GM23338 (cell line): ENCODE data around the gene CST3. TPM values are rescaled to one million over a fixed set of nuclear protein-coding genes. Genes with fewer than 3 reads are reported as not detected.
"Not testable (repeated sequence)": the region's sequence is repeated elsewhere in the genome, so short reads cannot be mapped to it uniquely, and the experiment has no call there.

Source experiments
- ATAC-seq: fragments of 200-7000 bp; cut with Tn5 transposase; 3 replicates; pipeline ENCODE4 v1.9.1; 2020
- DNase-seq: peaks from one replicate; pipeline ENCODE4 v3.0.0-alpha.2; 2015; ENCODE audit warnings: low spot score
- H2AFZ ChIP-seq: fragments of 200-600 bp; sonication (generic); 2 replicates; pipeline ENCODE4 v1.8.0; 2016; ENCODE audit warnings: antibody characterized with exemption, mild to moderate bottlenecking, moderate library complexity
- H3F3A ChIP-seq: fragments of 200-600 bp; sonication (generic); replicated peaks from 2 replicates; pipeline ENCODE4 v1.8.0; 2017; ENCODE audit warnings: antibody characterized with exemption, mixed run types, low read depth
- H3K27ac ChIP-seq: fragments of 200-600 bp; sonication (generic); 2 replicates; pipeline ENCODE4 v1.6.1; 2016; ENCODE audit warnings: low read depth
- H3K27me3 ChIP-seq: fragments of 200-600 bp; sonication (generic); 2 replicates; pipeline ENCODE4 v1.8.0; 2016; ENCODE audit warnings: mild to moderate bottlenecking, mixed run types, moderate library complexity; ENCODE audit not compliant: insufficient read depth
- H3K36me3 ChIP-seq: fragments of 200-600 bp; sonication (generic); 2 replicates; pipeline ENCODE4 v1.8.0; 2016; ENCODE audit warnings: mild to moderate bottlenecking; ENCODE audit not compliant: insufficient read depth
- H3K4me1 ChIP-seq: fragments of 200-600 bp; sonication (generic); 2 replicates; pipeline ENCODE4 v1.8.0; 2016; ENCODE audit warnings: mild to moderate bottlenecking, moderate library complexity; ENCODE audit not compliant: insufficient read depth
- H3K4me2 ChIP-seq: fragments of 200-600 bp; sonication (generic); 2 replicates; pipeline ENCODE4 v1.7.1; 2017; ENCODE audit warnings: mixed run types
- H3K4me3 ChIP-seq: fragments of 200-600 bp; sonication (generic); 2 replicates; pipeline ENCODE4 v1.6.1; 2016; ENCODE audit warnings: mixed run types
- H3K79me2 ChIP-seq: fragments of 200-600 bp; sonication (generic); replicated peaks from 2 replicates; pipeline ENCODE4 v1.8.0; 2017; ENCODE audit warnings: mild to moderate bottlenecking; ENCODE audit not compliant: insufficient read depth
- H3K9me2 ChIP-seq: fragments of 200-600 bp; sonication (generic); 2 replicates; pipeline ENCODE4 v1.8.0; 2017; ENCODE audit not compliant: insufficient read depth
- H4K20me1 ChIP-seq: fragments of 200-600 bp; sonication (generic); replicated peaks from 2 replicates; pipeline ENCODE4 v1.8.0; 2017; ENCODE audit warnings: mild to moderate bottlenecking; ENCODE audit not compliant: insufficient read depth
- H3K27ac Mint-ChIP-seq: 2 replicates; pipeline ENCODE4 v1.8.0; 2020; ENCODE audit warnings: inconsistent platforms, mild to moderate bottlenecking, moderate library complexity, mixed read lengths
- H3K27me3 Mint-ChIP-seq: 3 replicates; pipeline ENCODE4 v1.8.0; 2022; ENCODE audit warnings: low read depth, mild to moderate bottlenecking, moderate library complexity, mixed read lengths, inconsistent platforms; ENCODE audit not compliant: insufficient read depth, poor library complexity
- H3K36me3 Mint-ChIP-seq: 3 replicates; pipeline ENCODE4 v1.8.0; 2021; ENCODE audit warnings: low read depth, mild to moderate bottlenecking, inconsistent platforms, moderate library complexity, mixed read lengths
- H3K4me1 Mint-ChIP-seq: 3 replicates; pipeline ENCODE4 v1.8.0; 2020; ENCODE audit warnings: mild to moderate bottlenecking, inconsistent platforms, mixed read lengths
- H3K4me3 Mint-ChIP-seq: 3 replicates; pipeline ENCODE4 v1.8.0; 2021; ENCODE audit warnings: moderate library complexity, mild to moderate bottlenecking, inconsistent platforms, mixed read lengths
- H3K9me3 Mint-ChIP-seq: 3 replicates; pipeline ENCODE4 v1.8.0; 2020; ENCODE audit warnings: moderate library complexity, mild to moderate bottlenecking, inconsistent platforms, mixed read lengths
- CREB1 ChIP-seq: fragments of 250-450 bp; sonication (Bioruptor Pico); IDR thresholded peaks from 2 replicates; pipeline ENCODE4 v1.5.0; 2020; ENCODE audit warnings: low read depth, mild to moderate bottlenecking, moderate library complexity
- EZH2 ChIP-seq: fragments of 200-600 bp; sonication (generic); IDR thresholded peaks from one replicate; pipeline ENCODE4 v1.8.0; 2017; ENCODE audit warnings: antibody characterized with exemption, mild to moderate bottlenecking, low read depth; ENCODE audit not compliant: unreplicated experiment
- EZH2phosphoT487 ChIP-seq: fragments of 200-600 bp; sonication (generic); IDR thresholded peaks from one replicate; pipeline ENCODE4 v1.8.1; 2018; ENCODE audit warnings: antibody characterized with exemption; ENCODE audit not compliant: unreplicated experiment
- JUNB ChIP-seq: IDR thresholded peaks from one replicate; pipeline ENCODE4 v1.6.1; 2016; ENCODE audit warnings: antibody characterized with exemption; ENCODE audit not compliant: unreplicated experiment
- NANOG ChIP-seq: IDR thresholded peaks from 2 replicates; pipeline ENCODE4 v1.6.1; 2016; ENCODE audit warnings: antibody characterized with exemption, borderline replicate concordance
- POLR2AphosphoS5 ChIP-seq: IDR thresholded peaks from 2 replicates; pipeline ENCODE4 v1.6.1; 2016; ENCODE audit warnings: antibody characterized with exemption, low read depth
- STAT1 ChIP-seq: IDR thresholded peaks from one replicate; pipeline ENCODE4 v1.6.1; 2016; ENCODE audit warnings: antibody characterized with exemption; ENCODE audit not compliant: unreplicated experiment
- ZNF114 ChIP-seq: fragments of 250-450 bp; sonication (Bioruptor Pico); IDR thresholded peaks from 2 replicates; pipeline ENCODE4 v1.5.0; 2020; ENCODE audit warnings: mild to moderate bottlenecking, moderate library complexity
- ZNF331 ChIP-seq: fragments of 250-450 bp; sonication (Bioruptor Pico); IDR thresholded peaks from 2 replicates; pipeline ENCODE4 v1.5.0; 2020; ENCODE audit warnings: low read depth, mild to moderate bottlenecking, moderate library complexity
- polyA plus RNA-seq: library from polyadenylated mRNA; unstranded; fragments of >200 nt; fragmentation: Nextera tagmentation; extraction: Ambion mirVana; gene quantifications from 2 replicates; pipeline ENCODE4 v1.2.1, GENCODE V29; 2016
- total RNA-seq: library from RNA; depleted of rRNA; stranded (reverse); fragments of >200 nt; shearing (Covaris generic); gene quantifications from 2 replicates; pipeline ENCODE4 v1.2.3, GENCODE V29; 2014
- TF ChIP-seq, protein P1 (sequence below), 2 experiments: fragments of 200-600 bp in 1 of 2; sonication (generic) in 1 of 2; conservative IDR thresholded peaks; 2 replicates each; pipeline versions ENCODE4 v1.5.1 to v1.6.1; 2016 to 2017; ENCODE audit warnings: antibody characterized with exemption in 2 of 2, low read depth in 2 of 2, mild to moderate bottlenecking in 2 of 2, moderate library complexity in 1 of 2

CST3 gene
- total and polyA plus RNA-seq, 2 experiments from 2014 or later, result 51.8 to 71.5 TPM

DNA sequence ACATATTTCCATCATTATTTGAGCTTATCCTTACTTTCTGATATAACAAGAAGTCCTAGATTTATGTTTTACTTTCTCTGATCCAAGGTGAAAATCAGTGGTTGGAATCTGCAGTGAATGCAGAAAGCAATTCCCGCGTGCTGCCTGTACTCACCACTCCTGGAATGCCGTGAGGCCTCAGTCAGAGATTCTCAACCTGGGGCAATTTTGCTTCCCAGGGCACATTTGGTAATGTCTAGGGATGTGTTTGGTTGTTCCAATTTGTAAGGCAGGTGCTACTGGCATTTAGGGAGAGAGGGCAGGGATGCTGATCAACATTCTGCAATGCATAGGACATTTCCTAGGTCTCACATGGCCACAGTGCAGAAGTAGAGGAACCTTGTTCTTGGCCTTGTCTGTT, 27.2 kb upstream of the CST3 start (continued):
- TF ChIP-seq, protein P1, sequence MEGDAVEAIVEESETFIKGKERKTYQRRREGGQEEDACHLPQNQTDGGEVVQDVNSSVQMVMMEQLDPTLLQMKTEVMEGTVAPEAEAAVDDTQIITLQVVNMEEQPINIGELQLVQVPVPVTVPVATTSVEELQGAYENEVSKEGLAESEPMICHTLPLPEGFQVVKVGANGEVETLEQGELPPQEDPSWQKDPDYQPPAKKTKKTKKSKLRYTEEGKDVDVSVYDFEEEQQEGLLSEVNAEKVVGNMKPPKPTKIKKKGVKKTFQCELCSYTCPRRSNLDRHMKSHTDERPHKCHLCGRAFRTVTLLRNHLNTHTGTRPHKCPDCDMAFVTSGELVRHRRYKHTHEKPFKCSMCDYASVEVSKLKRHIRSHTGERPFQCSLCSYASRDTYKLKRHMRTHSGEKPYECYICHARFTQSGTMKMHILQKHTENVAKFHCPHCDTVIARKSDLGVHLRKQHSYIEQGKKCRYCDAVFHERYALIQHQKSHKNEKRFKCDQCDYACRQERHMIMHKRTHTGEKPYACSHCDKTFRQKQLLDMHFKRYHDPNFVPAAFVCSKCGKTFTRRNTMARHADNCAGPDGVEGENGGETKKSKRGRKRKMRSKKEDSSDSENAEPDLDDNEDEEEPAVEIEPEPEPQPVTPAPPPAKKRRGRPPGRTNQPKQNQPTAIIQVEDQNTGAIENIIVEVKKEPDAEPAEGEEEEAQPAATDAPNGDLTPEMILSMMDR (conservative IDR thresholded peaks at IDR 0.05; ENCODE audit: low read depth in 2 of 2), result no peak
- TF ChIP-seq ZNF114 (CRISPR knock-in tag) (no peak), ZNF331 (CRISPR knock-in tag) (no peak), CREB1 (CRISPR knock-in tag) (no peak), EZH2 (no peak), STAT1 (no peak)

DNA sequence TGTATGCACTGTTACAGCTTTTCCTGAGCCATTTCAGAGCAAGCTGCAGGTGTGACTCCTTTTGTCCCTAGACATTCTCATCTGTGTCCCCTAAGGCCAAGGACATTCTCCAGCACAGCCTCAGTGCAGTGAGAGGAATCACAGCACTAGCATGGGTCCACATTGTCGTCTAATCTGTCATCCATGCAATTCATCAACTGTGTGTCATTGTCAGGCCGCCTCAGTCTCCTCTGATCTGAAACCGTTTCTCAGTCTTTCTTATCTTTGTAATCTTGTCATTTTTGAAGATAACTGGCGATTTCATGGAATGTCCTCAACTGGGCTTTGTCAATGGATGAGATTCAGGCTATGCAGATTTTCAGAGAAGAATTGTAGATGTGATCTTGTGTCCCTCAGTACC, 26.3 kb upstream of the CST3 start:
- H3K27me3 ChIP-seq, H3K36me3 ChIP-seq, H3K4me1 Mint-ChIP-seq, H2AFZ ChIP-seq, H4K20me1 ChIP-seq, H3K9me2 ChIP-seq, H3K4me3 Mint-ChIP-seq, H3K4me3 ChIP-seq, H3K27ac Mint-ChIP-seq, H3K27me3 Mint-ChIP-seq, H3F3A ChIP-seq, H3K4me2 ChIP-seq, H3K36me3 Mint-ChIP-seq, DNase-seq, H3K79me2 ChIP-seq, H3K9me3 Mint-ChIP-seq, ATAC-seq, H3K27ac ChIP-seq, H3K4me1 ChIP-seq: not testable (repeated sequence)

DNA sequence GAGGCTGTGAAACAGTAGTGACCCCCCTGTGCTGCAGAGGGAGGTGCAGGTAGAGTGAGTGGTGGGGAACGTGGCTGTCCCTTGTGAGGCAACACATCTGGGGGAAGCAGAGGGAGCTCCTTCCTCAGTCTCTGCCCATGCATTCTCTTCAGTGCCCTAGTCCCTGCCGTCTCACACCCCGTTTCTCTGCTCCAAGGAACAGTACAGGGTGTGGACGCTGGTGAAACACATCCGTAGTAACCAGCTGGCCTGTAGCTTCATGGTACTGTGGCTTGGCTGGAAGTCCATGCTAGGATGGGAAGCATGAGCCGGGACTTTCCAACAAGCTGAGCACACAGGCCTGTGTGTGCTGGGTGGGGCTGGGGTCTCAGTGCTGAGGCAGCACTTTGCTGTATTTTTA, 25.4 kb upstream of the CST3 start:
- H3K4me1 Mint-ChIP-seq, result no peaks in the 10 kb centered on the region
- no peak overlapping the region for H3K27ac ChIP-seq
- H3K27me3 Mint-ChIP-seq, result peaks cover 9% of the 10 kb centered on the region
- no peak overlapping the region for H3K4me3 ChIP-seq
- TF ChIP-seq ZNF114 (CRISPR knock-in tag) (no peak), NANOG (no peak), EZH2 (no peak), EZH2phosphoT487 (no peak), POLR2AphosphoS5 (no peak), JUNB (no peak)
- TF ChIP-seq, protein P1 (conservative IDR thresholded peaks at IDR 0.05; ENCODE audit: low read depth in 2 of 2), result no peak
- no peaks in the 10 kb centered on the region for H4K20me1 ChIP-seq
- H3K4me2 ChIP-seq, result no peak overlapping the region
- no peaks in the 10 kb centered on the region for H3K4me1 ChIP-seq
- DNase-seq (no peak), ATAC-seq (no peak)
- H3K79me2 ChIP-seq, result no peaks in the 10 kb centered on the region
- H3K9me3 Mint-ChIP-seq, result no peaks in the 10 kb centered on the region
- no peaks in the 10 kb centered on the region for H3K27me3 ChIP-seq
- no peaks in the 10 kb centered on the region for H3K36me3 ChIP-seq
- no peaks in the 10 kb centered on the region for H3F3A ChIP-seq
- H3K36me3 Mint-ChIP-seq, result no peaks in the 10 kb centered on the region
- no peak overlapping the region for H3K4me3 Mint-ChIP-seq
- H3K9me2 ChIP-seq, result no peaks in the 10 kb centered on the region
- H2AFZ ChIP-seq, result no peak overlapping the region
- H3K27ac Mint-ChIP-seq, result no peak overlapping the region
